ENCODE data around the gene CEP164.

Gene CEP164

DNA sequence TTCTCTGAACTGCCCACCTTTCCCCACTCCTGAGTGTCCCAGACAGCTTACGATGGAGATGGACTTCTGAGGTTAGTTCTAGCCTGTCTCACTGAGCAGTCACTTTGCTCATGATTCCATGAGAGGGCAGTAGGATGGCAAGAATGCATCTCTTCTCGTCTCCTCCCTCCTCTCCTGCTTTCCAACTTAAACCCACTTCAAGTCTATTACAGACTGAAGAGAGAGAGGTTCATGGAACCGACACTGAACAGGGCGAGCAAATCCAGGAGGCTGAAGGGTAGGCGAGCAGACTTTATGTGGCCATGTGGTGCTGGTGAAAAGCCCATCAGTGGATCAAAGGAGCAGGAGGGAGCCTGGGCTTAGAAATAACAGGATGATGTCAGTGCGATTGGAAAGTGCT is 38.6 kb downstream of the CEP164 start:
- DNase-seq (ENCODE audit: low spot score): no peak

DNA sequence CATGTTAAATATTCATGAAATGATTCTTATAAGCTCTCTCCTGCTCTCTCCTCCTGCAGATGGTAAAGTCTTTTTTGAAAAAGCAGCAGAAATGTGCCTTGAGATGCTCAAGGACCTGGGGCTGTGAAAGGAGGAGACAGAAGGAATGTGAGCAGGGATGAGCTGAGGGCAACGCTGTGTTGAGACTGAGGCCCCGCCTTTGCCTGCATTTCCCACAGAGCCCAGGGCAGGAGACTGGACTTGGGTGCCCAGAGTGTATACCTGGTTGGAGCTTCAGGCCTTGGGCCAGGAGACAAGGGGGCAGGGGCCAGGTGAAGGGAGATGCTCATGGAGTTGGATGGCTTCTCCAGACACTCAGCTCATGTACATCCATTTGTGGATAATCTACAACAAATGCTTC is 39.2 kb downstream of the CEP164 start:
- no peak for DNase-seq (ENCODE audit: low spot score)

DNA sequence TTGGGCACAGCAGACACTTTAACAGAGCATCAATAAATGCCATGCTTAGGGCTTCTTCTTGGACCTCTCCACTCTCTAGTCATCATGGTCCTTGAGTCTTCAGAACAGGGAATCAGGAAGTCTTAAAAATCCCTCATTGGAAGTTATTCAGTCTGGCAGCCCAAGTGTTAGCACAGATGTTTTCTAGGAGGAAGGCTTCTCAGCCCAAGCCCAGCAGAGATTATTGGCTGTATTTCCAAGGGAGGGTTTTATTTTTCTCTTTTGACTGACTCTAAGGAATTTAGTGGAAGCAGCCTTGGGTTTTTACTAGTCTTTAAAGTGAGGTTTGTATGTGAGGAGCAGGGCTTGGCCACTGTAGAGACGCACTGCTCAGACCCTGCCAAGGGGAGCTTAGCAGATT is 41.9 kb downstream of the CEP164 start:
- no peak for DNase-seq (ENCODE audit: low spot score)

DNA sequence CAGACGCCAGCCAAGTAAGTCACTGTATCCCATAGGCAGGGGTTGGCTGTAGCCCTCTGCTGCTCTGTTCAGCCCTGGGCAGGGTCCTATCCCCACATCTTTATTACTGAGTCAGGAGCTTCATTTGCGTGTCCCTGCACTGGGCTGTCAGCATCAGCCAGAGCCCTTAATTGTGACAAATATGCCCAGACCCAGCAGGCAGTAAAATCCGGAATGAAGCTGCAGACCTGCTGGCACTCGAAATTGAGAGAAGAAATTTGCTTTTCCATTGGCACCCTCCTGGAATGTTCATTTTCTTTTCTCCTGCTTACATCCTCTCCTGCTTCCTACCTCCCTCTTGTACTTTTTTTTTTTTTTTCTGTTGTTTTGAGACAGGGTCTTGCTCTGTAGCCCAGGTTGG is 43.8 kb downstream of the CEP164 start:
- DNase-seq (ENCODE audit: low spot score): no peak

DNA sequence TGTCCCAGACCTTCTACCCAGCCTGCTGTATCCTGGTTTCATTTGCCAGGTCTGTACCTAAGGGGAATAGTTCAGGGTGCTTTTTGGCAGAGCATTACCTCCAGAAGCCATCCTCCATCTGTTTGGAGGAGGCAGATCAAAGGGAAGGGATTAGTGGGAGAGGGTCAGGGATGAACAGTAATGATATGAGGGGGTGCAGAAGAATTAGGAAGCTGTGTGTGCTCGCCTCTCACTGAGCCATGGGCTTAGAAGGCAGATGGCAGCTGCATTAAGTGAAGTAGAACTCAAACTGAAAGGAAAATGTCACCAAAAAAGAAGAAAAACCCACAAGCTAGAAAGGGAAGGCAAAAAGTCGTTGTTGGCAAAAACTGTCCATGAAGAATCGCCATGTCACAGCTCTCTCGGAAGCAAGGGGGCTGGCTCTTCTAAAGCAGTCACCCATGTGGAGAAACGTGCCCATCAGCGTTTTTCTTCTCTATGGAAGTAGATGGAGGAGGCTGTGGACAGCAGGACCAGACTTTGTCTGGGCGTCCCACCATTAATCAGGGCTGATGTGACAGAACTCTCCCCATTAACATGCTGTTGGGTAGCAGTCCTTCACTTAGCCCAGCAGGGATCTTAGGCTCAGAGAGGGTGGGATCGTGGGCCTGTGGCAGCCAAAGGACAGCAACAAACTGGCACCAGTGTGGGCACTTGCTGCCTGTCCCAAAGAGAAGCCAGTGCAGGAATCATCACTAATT is 46.8 kb downstream of the CEP164 start:
- no peak for DNase-seq (ENCODE audit: low spot score)

DNA sequence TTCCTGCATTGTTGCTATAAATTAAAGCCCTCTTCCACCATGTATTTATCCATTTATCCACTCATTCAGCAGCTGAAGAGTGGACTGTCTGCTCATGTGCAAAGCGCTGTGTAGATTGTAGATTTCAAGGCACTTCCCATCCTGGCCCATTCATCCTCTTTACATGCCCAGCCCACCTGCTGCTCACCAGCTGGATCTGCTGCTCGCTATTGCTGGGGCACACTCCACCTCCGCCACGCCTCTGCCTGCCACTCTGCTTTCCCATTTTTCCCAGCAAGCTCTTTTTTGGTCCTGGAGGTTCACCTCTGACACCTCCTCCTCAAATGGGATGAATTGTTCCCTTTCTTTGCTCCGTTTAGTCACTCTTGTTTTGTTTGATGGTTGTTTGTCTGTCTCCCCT is 48.3 kb downstream of the CEP164 start:
- no peak for DNase-seq (ENCODE audit: low spot score)

DNA sequence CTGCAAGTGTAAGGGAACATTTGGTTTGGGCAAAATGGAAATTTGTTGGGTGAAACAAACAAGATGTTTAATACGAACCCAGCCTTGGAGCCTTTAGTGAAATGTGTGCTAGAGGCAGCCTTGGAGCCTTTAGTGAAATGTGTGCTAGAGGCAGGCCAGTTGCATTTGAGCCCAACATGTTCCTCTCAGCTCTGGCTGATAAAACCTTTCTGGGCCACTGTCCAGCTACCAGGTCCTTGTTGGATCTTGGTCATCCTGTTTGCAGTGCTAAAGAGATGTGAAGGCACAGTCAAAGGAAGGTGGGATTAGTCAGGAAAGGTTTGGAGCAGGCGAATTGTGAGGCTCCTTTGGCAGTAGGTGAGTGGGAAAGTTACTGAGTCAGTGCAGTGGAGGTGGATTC is 48.9 kb downstream of the CEP164 start:
- DNase-seq (ENCODE audit: low spot score): no peak

DNA sequence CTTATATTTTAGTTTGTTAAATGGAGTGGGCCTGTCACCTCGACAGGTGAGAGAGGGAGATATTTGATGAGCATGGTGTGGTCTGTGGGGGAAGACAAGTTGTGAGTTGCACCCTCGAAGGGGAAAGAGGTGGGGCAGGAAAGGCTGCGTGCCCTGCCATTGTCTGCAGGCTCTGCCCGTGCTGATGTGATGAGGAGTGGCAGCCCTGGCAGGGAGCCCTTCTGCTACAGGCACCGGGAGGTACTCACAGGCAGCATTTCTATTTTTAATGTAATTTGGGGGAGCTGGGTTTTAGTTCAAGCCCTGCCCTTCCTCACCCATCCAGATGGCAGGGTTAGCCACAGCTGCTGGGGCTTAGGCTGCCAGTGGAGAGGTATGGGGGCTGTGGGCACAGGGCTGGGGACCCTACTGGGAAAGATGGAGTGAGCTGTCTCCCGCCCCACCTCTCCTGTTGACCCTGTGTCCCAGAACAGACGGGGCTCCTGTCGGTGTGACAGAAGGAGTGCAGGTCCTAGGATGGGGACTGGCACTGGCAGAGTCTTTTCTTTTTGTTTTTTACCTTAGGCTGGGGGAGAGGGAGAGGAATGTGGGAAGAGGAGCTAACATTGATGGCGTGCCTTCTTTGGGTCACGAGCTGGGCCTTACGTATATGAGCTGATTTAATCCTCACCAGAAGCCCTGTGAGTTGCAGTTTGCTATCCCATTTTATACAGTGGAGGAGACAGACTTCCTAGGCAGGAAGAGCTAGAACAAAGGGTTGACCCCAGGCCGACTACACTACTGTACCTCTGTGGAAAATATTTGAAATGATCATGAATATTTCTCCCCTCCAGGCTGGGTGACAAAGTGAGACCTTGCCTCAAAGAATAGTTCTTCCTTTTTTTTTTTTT is 51.6 kb downstream of the CEP164 start:
- DNase-seq (ENCODE audit: low spot score): no peak

DNA sequence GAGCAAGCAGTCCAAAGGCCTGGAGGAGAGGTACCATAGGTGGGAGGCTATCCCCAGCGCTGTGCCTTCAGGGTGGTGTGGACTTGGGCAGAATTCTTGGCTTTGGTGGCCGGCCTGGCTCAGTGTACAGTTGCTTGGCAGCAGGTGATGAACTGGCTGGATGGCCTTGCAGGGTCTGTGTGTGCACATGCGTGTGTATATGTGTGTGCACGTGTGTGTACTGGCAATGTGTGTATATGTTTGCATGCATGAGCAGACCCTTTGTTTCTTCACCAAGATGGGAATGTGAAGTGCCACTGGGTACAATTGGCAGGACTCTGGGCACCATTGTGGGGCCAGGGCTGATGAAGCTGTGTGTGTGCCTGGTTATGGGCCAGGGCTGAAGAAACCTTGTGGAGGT is 53.0 kb downstream of the CEP164 start:
- no peak for DNase-seq (ENCODE audit: low spot score)

DNA sequence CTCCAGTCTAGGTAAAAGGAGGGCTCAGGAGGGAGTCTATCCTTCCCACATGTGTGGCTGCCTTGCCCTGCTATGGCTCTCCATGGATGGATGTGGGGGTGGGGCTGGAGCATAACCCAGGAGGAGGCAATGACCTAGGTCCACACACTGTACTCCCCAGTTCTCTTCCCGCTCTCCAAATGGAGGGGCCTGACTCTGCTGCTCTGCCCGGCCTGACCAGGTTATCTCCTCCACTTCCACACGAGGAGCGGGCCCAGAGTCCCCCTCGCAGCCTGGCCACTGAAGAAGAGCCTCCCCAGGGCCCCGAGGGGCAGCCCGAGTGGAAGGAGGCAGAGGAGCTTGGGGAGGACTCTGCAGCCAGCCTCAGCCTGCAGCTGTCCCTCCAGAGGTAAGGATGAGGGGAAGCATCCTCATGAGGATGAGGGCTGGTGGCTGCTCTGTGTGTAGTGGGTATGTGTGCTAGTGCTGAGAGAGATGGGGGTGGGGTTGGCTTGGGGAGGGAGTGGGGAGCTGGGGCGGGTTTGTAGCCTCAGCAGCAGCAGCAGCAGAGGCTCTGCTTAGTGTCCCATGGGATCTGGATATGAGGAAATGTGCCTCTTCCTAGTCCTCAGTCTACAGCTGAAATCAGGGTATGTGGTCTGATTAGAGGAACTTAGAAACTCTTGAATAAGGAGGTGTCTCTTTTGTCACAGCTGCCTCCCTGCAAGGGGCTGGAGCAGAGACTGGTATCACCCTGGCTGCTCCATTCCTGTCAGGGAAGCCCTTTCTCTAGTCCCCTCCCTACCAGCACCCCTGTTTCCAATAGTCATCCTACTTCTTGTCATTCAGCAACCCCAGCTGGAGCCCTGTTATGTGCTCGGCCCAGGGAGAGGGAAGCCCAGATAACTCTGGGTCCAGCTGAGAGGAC is 54.1 kb downstream of the CEP164 start:
- no peak for DNase-seq (ENCODE audit: low spot score)

DNA sequence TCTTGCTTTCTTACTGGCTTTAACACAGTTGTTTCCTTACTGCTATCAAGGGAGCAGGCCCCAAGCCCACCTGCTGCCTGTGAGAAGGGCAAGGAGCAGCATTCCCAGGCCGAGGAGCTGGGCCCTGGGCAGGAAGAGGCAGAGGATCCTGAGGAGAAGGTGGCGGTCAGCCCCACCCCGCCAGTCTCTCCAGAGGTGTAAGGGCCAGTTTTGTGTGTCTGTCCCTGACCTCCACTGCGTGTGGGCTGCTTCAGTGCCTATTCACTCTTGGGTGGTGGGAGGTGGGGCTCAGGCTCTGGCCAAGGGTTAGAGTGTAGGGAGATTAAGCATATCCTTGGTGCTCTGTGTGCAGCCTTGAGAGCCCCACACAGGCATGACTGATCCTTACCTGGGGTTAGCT is 55.1 kb downstream of the CEP164 start:
- no peak for DNase-seq (ENCODE audit: low spot score)

DNA sequence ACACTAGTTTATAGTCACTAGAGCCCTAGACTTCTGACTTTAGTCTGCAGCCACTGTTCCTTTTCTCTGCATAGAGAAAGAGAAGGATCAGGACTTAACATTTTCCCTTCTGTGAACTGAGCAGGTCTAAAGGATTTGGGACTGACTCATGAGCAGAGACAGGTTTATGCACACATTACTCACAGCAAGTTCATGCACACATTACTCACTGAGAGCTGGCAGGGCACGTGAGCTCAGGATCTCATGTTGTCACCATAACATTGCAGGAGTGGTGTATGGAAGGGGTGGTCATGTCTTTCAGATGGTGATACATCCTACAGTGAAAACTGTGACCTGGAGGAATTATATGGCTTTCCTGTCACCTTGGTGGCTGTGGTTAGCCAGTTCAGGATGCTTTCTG is 56.4 kb downstream of the CEP164 start:
- DNase-seq (ENCODE audit: low spot score): no peak

DNA sequence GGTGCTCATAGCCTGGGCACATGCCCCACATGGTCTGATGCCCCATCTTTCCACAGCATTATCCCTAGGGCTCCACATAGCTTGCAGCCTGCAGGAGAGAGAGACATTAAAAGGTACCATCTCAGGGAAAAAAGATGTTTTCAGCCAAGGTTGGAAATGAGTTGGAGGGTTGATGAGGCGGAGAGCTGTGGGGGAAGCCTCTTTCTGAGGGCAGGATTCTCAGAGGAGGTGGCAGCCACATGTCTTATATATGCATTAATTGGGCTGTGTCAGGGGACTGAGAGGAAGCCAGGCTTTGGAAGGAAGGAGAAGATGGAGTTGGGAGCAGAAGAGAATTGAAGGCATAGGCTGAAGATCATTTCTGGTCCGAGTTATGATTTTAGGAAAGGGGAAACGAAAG is 57.8 kb downstream of the CEP164 start:
- no peak for DNase-seq (ENCODE audit: low spot score)

DNA sequence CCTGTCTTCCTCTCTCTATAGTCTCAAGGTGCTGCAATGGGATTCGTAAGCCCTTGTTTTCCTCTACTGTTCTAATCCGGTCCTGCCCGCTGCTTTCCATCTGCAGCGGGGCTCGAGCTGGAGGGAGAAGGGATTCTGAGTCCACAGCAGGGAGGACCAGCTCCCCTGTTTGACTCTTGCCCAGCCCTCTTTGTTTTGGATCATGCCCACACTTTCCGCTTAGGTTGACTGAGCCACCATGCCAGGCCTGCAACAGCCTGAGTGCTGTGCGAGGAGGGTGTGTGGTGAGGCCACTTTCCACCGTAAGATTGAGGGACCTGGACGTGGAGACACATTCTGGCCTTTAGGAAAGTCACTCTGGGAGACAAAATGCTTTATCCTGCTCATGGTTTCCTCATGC is 58.3 kb downstream of the CEP164 start:
- no peak for DNase-seq (ENCODE audit: low spot score)

DNA sequence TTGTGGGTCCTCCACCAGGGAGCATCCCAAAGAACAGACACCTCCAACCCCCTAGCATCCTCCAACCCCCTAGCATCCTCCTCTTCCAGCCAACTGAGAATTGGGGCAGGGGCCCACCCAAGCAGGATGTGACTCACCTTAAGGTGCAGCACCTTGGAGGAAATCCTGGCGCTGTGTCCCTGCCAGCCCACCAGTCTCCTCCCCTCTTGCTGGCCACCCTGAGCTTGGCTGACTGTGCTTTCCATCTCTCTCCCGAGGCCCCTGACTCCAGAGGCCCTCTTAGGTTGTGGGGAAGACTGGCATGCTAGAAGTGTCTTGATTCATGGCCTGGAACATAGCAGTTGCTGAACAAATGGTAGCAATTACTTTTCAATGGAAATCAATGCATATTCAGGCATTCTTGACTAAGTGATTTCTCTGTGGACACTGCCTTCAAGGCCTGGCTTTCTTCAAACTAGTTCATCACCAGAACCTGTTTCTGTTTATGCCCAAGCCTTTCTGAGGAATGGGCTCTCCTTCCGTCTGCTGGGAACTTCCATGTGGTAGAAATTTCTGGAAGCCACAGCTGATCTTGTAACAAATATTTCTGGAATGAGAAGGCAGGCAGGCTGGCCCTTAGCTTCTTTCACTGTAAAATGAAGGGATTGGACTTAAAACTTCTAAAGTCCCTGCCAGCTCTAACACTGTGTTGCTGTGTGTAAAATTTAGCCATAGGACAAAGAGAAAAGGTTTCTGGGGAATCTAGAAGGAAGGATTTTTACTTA is 60.5 kb downstream of the CEP164 start:
- DNase-seq (ENCODE audit: low spot score): no peak

DNA sequence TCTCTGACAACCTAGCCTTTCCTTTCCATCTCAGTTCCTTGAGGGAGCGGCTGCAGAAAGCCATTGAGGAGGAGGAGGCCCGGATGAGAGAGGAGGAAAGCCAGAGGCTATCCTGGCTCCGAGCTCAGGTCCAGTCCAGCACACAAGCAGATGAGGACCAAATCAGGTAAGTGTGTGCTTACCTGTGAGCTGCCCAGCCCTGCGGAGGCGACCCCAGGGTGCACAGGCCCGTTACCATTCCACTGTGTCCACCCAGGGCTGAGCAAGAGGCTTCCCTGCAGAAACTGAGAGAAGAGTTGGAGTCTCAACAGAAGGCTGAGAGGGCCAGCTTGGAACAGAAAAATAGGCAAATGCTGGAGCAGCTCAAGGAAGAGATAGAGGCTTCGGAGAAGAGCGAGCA is 63.1 kb downstream of the CEP164 start:
- DNase-seq (ENCODE audit: low spot score): no peak

DNA sequence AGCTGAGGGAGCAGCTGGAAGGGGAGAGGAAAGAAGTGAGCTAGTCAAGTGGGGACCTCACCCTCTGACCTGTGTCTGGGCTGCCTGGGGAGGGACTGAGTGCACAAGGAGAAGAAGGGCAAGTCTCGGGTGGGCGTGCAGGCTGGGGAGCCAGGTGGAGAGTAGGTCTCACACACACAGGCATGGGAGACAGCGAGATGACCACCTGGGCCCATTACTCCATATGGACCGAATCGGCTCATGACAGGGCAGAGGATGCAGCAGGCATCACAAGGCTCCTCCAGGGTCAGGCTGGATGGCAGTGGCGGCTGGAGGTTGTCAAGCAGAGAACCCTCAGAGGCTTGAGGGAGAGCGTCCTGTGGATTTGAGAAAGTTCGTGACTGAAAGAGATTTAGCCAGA is 63.5 kb downstream of the CEP164 start:
- no peak for DNase-seq (ENCODE audit: low spot score)

DNA sequence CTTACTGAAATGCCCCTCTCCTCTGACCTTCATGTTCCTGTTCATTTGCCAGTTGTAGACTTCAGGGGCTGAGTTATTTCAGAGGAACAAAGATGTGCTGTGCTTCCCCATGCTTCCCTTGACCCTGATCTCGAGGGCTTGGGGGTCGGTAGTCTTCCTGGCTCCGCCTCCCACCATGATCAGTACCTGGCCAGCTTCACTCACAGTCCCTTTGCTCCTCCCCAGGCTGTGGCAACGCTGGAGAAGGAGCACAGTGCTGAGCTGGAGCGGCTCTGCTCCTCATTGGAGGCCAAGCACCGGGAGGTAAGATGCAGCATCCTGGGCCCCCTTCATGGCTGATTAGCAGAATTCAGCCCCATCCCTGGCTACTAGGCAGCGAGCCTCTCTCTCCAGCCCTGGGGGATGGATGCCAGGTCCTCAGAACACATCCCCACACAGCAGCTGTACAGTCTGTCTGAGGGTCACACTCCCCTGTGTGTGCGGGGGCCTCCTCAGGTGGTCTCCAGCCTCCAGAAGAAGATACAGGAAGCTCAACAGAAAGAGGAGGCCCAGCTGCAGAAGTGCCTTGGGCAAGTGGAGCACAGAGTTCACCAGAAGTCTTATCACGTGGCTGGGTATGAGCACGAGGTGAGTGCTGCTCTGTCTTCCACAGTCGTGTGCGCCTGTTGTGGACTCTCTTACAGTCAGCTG is 64.5 kb downstream of the CEP164 start:
- DNase-seq (ENCODE audit: low spot score): no peak

DNA sequence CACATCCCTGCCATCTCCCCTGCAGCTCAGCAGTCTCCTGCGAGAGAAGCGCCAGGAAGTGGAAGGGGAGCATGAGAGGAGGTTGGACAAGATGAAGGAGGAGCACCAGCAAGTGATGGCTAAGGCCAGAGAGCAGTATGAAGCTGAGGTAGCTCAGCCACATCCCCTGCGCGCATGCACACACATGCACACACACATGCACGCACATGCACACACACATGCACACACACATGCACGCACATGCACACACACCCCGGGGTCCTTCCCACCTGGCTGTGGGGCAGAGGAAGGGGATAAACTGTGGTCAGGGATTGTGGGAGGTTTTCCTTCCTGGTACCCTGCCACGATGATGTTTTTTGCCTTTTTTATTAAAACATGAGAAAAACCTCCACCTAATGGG is 65.3 kb downstream of the CEP164 start:
- no peak for DNase-seq (ENCODE audit: low spot score)

DNA sequence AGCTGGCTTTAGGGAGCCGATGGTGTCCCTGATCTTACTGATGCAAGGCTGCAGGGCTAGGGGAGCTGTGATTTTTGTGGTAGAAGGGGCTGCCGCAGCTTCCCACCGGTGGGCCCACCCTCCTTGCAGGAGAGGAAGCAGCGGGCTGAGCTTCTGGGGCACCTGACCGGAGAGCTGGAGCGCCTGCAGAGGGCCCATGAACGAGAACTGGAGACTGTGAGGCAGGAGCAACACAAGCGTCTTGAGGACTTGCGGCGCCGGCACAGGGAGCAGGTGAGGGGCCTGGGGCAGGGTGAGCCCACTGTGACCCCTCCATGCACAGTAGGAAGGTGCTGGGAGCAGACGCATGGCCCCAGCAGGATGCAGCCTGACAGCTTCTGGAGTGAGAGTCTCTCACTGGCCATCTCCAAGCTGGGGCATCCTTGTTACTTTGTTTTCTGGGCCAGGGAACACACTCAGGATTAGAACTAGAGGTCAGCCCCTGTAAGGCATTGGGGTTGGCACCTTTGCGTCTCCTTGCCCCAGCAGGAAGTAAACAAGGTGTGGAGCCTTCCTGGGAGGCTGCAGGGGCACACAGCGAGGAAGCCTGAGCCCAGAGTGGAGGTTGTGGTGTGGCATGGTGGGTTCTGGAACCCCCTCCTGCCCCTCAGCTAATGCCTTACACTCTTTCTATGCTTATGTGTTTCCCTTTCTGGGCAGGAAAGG is 66.7 kb downstream of the CEP164 start:
- no peak for DNase-seq (ENCODE audit: low spot score)

DNA sequence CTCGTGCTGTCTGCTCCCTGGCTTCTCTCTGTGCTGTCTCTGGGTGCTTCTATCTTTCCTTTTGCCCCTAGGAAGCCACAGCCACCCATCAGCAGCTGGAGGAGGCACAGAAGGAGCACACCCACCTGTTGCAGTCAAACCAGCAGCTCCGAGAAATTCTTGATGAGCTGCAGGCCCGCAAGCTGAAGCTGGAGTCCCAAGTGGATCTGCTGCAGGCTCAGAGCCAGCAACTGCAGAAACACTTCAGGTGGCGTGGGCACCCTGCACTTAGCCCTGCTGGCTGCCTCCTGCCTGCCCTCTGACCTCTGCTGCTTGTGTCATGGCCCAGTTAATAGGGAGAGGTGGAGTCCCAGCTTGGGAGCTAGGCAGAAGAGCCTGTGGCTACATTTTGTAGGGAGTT is 67.8 kb downstream of the CEP164 start:
- no peak for DNase-seq (ENCODE audit: low spot score)

Data from COLO829 (cell line).